ENCODE data around the gene GSTK1.
"Not testable (repeated sequence)": the region's sequence is repeated elsewhere in the genome, so short reads cannot be mapped to it uniquely, and the experiment has no call there.

GSTK1 gene

GRCh38 chr7:143239813-143240212 lies 23.4 kb upstream of the GSTK1 start:
- DNase-seq = no peak

- peak; percentile 71 for DNase-seq
Measured at GRCh38 chr7:143240291-143241168, 22.7 kb upstream of the GSTK1 start.

DNA sequence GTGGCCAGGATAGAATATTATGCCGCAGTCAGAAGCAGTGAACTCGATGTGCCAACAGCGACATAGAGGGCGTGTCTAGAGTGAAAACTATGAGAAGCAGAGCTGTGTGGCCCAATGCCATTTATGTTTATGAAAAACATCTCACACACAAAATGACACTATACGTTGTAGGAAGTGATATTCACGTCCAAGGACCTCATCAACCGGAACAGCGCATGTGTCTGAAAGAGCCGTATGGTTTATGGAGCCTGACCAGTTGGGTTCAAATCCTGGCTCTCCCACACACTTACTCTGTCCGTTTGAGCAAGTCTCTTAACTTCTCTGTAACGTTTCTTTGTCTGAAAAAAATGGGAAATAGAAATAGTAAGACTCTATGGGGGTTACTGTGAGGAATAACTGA lies 20.9 kb upstream of the GSTK1 start:
- DNase-seq = no peak

- DNase-seq = no peak
Measured at GRCh38 chr7:143243111-143243510, 20.1 kb upstream of the GSTK1 start.

DNA sequence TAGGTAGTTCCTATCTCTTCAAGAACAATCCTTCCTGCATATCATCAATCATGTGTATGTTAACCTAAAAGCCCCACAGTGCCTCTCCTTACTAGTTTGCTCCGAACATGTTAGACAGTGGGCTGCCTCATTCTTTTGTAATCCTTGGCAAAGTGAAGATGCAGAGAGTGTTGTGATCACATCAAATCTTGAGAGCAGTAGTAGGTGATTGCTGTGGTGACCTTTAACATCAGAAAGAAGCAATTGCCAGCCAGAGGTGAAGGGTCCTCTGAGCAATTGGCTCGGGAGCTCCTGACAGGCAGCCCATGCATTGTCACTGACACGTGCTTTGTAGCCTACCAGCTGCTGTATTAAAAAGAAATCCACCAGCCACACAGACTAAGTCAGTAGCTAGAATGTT lies 19.6 kb upstream of the GSTK1 start:
- no peak for DNase-seq

DNA sequence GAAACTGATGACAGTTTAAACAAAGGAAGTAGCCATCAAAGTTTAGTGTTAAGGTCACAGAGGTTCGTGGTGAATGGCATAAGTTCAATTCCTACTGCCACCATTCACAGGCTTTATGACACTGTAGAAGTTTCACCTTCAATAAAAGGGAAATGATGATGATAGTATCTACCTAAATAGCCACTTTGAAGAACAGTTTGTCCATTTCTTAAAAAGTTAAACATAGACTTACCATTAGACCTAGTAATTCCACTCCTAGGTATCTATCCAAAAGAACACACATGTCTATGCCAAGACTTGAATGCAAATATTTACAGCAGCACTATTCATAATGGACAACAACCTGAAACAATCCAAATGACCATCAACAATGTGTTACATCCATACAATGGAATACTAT lies 18.9 kb upstream of the GSTK1 start:
- DNase-seq = no peak

GRCh38 chr7:143245123-143245522 lies 18.1 kb upstream of the GSTK1 start:
- DNase-seq = no peak

DNA sequence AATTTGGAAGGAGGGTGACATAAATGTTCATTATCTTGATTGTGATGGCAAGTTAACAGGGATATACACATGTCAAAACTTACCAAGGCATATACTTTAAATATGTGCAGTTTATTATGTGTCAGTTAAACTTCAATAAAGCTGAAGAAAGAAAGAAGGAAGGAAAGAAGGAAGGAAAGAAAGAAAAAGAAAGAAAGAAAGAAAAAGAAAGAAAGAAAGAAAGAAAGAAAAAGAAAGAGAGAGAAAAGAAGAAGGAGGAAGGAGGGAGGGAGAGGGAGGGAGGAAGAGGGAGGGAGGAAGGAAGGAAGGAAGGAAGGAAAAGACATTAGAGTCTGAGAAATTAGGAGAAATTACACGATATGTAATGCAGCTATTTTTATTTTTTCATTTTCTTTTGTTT lies 15.9 kb upstream of the GSTK1 start:
- no peak for DNase-seq

- no peak for DNase-seq
Measured at GRCh38 chr7:143248761-143249354, 14.4 kb upstream of the GSTK1 start.

DNA sequence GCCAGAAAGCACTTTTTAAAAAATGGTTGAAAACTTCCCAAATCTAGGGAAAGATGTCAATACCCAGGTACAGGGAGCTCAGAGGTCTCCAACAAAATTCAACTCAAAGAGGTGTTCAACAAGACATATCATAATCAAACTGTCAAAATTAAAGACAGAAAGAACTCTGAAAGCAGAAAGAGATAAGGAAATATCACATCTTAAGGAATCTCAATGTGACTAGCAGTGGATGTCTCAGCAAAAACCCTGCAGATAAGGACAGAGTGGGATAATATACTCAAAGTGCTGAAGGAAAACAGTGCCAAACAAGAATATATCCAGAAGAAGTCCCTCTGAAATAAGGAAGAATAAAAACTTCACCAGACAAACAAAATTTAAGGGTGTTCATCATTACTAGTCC lies 13.0 kb upstream of the GSTK1 start:
- no peak for DNase-seq

DNA sequence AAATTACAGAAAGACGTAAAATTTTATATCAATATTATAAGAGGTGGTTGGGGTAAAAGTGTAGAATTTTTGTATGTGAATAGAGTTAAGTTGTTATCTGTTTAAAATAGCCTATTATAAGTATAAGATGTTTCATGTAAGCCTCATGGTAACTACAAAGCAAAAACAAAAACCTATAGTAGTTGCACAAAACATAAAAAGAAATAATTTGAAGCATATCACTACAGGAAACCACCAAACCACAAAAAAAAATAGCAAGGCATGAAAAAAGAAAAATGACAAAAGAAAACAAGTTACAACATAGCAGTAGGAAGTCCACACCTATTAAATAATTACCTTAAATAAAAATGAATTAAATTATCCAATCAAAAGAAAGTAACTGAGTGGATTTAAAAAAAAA lies 12.4 kb upstream of the GSTK1 start:
- no peak for DNase-seq

DNA sequence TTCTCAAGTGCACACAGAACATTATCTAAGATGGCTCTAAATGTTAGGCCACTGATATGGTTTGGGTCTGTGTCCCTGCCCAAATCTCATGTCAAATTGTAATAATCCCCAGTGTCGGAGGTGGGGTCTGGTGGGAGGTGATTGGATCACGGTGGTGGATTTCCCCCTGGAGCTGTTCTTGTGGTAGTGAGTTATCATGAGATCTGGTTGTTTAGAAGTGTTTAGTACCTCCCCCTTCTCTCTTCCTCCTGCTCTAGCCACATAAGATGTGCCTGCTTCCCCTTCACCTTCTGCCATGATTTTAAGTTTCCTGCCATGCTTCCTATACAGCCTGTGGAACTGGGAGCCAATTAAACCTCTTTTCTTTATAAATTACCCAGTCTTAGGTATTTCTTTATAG lies 11.2 kb upstream of the GSTK1 start:
- no peak for DNase-seq

- DNase-seq = no peak
Measured at GRCh38 chr7:143255564-143255963, 7.7 kb upstream of the GSTK1 start.

- no peak for DNase-seq
Measured at GRCh38 chr7:143256325-143256724, 6.9 kb upstream of the GSTK1 start.

DNA sequence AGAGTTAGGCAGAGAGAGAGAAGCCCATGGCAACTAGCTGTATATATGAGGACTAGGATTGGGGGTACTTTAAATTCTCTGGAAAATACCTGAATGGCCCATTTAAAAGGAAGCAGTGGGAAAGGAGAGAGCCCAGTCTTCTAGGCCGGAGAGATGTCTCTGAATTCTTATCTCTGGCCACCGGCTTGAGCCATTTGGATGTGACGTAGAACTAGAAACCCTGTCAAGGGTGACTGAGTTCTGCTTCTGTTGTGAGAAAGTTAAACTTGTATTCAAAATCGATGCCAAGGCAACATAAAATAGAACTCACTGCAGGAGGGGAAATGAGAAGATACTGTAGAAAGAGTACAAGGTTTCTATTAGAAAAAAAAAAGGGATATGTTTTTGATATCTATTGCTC lies 6.3 kb upstream of the GSTK1 start:
- DNase-seq = no peak

- no peak for DNase-seq
Measured at GRCh38 chr7:143257501-143257900, 5.7 kb upstream of the GSTK1 start.

DNA sequence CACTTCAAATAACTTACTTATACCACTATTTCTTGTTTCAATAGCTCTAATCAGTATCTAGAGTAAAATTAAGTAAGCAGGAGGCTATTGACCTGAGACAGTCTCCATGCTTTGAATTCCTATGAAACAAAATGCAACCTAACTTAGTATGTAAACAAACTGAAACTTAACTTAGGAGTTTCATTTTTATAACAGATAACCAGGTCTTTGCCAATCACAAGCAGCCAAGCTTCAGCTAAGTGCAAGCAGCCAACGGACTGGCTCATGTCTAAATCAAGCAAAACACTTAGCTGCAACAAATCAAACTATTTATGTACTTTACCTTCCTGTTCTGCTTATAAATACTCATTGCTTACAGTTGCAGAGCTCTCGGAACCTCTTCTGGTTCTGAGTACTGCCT lies 4.4 kb upstream of the GSTK1 start:
- DNase-seq = no peak

DNA sequence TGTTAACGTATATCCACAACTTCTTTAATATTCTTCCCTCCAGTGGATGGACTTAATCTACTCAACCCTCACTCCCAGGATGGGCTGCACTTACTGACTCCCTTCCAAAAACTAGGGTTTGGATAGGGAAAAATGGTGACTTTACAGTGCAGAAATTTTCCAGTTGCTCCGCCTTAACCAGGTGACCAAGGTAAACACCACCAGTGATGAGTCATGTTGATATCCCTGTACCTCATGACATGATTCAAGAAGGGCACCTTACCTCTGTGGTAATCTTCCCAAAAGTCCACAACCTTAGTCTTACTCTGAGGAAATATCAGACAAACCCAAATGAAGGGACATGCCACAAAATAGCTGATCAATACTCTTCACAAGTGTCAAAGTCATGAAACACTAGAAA lies 3.5 kb upstream of the GSTK1 start:
- DNase-seq = no peak

DNA sequence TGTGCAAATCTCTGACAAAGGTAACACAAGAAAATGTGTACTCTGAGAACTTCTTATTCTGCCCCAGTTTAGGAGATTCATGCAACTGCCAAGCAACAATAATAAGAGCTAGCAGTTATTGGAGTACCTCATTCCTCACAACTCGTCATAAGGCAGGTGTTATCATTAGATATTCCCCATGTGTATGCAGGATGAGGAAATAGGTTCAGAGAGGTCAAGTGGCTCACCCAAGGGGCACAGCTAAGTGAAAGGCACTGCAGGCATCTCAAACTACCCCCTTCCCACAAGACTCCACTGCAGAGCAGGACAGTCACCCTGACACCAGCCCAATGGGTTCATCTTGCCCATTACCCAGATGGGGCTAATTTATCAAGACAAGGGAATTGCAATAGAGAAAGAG lies 1.3 kb upstream of the GSTK1 start:
- no peak for DNase-seq

DNA sequence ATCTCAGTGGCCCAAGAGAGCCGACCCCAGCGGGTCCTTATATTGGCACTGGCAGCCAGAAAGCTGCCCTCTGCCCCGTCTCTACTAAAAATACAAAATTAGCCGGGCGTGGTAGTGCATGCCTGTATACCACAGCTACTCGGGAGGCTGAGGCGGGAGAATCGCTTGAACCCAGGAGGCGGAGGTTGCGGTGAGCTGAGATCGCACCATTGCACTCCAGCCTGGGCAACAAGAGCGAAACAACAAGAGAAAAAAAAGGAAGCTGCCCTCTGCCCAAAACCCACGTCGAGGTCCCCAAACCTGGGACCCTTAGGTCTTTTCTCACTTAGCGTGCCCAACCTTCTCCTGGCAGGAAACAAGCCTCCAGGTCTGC lies 941 bp downstream of the GSTK1 start:
- not testable (repeated sequence) for DNase-seq

- no peak for DNase-seq
Measured at GRCh38 chr7:143265017-143265693, 1.9 kb downstream of the GSTK1 start.

DNA sequence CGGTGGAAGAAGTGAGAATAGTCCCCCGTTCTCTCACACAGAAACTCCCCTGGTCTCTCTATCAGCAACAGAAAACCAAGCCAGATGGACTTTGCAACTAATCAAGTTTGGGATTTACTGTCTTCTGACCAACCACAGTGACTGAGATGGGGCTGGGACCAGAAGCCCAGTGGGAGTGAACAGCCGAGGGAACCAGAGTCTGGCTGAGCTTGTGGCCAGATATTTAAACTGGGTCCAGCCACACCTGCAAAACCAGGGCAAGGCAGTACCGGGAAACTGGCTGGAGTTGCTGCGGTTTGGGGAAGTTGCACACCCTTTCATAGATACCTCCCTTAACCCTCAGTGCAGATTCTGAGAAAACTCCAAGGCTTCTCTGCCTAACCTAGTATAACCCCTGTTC lies 6.0 kb downstream of the GSTK1 start:
- DNase-seq = no peak

DNA sequence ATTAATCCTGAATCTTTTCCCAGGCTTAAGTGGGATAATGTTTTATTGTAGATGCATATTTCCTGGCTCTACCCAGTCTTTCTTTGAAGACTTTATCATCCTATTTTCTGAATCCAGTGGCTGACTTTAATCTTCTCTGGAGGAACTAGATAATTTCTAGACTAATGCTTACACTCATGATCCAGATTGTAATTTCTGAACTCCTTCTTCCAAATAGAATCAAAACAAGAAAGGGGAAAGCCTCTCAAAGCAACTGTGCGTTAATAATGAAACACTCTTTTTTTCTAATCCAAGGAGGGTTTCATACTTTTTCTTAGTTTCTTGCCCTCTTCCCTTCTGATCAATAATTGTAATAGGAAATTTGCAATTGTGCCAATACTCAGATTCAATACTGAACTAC lies 8.0 kb downstream of the GSTK1 start:
- DNase-seq = no peak

GRCh38 chr7:143272871-143273270 lies 9.6 kb downstream of the GSTK1 start:
- no peak for DNase-seq
